BJ (cell line): Measurements from ENCODE around the gene MAN1B1. TPM values are rescaled to one million over a fixed set of nuclear protein-coding genes. Genes with fewer than 3 reads are reported as not detected.

ENCODE experiments used
- CTCF ChIA-PET: fragments of 350-600 bp; formaldehyde crosslinking; extraction: SDS; loops from one replicate; lab custom pipeline; 2021; ENCODE audit warnings: antibody characterized with exemption, inconsistent platforms; lab: Yijun Ruan, JAX
- POLR2A ChIA-PET: fragments of 300-600 bp; sonication (Branson Sonifier 250); formaldehyde crosslinking; extraction: SDS; loops from one replicate; lab custom pipeline; 2021; ENCODE audit warnings: antibody characterized with exemption; lab: Charles Lee
- DNase-seq: peaks from one replicate; pipeline ENCODE4 v3.0.0-alpha.2; 2011; ENCODE audit warnings: low read depth
- H3K27me3 ChIP-seq: 2 replicates; pipeline ENCODE4 v1.6.0; 2011; ENCODE audit warnings: low read length; ENCODE audit not compliant: control insufficient read depth, insufficient read depth
- H3K36me3 ChIP-seq: 2 replicates; pipeline ENCODE4 v1.5.1; 2011; ENCODE audit warnings: low read length; ENCODE audit not compliant: control insufficient read depth, insufficient read depth
- H3K4me3 ChIP-seq: 2 replicates; pipeline ENCODE4 v1.5.1; 2011; ENCODE audit warnings: low read depth, mild to moderate bottlenecking, control low read depth, low read length
- CTCF ChIP-seq: IDR thresholded peaks from 2 replicates; pipeline ENCODE4 v1.5.1; 2011; ENCODE audit warnings: low read depth, mild to moderate bottlenecking, control low read depth, inconsistent platforms, low read length, moderate library complexity; ENCODE audit not compliant: insufficient read depth
- polyA minus RNA-seq: library from RNA; depleted of rRNA, polyadenylated mRNA; stranded (reverse); fragments of >200 nt; gene quantifications from 2 replicates; pipeline ENCODE4 v1.2.3, GENCODE V29; 2011; rRNA and poly(A)+ RNA removed
- polyA plus RNA-seq: library from polyadenylated mRNA; depleted of rRNA; stranded (reverse); fragments of >200 nt; gene quantifications from 2 replicates; pipeline ENCODE4 v1.2.3, GENCODE V29; 2011; rRNA removed

The MAN1B1 gene
- polyA plus RNA-seq, result 53.0 and 80.0 TPM in 2 replicates
- 37.3 and 50.3 TPM in 2 replicates for polyA minus RNA-seq

- H3K36me3 ChIP-seq, result peaks cover 15% of the 10 kb centered on the region
- H3K4me3 ChIP-seq, result peak within 1 kb of the TSS; percentile 64
- CTCF ChIA-PET, result interaction anchor here (0.8 to 3.3 kb wide), 9 partner anchors 9 to 148 kb away, joined by 3 to 10 read pairs (median 7); partner anchors contain the start of genes NPDC1 and SAPCD2
- H3K27me3 ChIP-seq, result no peaks in the 10 kb centered on the region
- DNase-seq, result peak; percentile 96
- TF ChIP-seq CTCF, result no peak
- POLR2A ChIA-PET, result interaction anchor here (0.7 to 1.0 kb wide), 2 partner anchors 9 to 18 kb away, joined by 3 to 4 read pairs; no protein-coding TSS in a partner anchor
Observed at GRCh38 chr9:137086531-137087408, at the start of gene MAN1B1. MAN1B1 (plus strand) TSS chr9:137086985; CDS start chr9:137087000, 15 bp downstream.

GRCh38 chr9:137037035-137037434, 49.8 kb upstream of the MAN1B1 start:
- ChIA-PET CTCF (interaction anchor here (0.6 to 8.2 kb wide), 7 partner anchors 9 to 252 kb away, joined by 3 to 118 read pairs (median 27); partner anchors contain the start of genes ABCA2, C8G, NPDC1 and RNF224), POLR2A (no interaction called here)
- H3K36me3 ChIP-seq, result peaks cover 17% of the 10 kb centered on the region
- H3K4me3 ChIP-seq, result no peak overlapping the region
- DNase-seq, result no peak
- no peaks in the 10 kb centered on the region for H3K27me3 ChIP-seq
- no peak for TF ChIP-seq CTCF

GRCh38 chr9:137037483-137037882, 49.3 kb upstream of the MAN1B1 start:
- ChIA-PET CTCF (interaction anchor here (1.1 to 8.2 kb wide), 5 partner anchors 8 to 252 kb away, joined by 5 to 118 read pairs (median 50); partner anchors contain the start of genes ABCA2, C8G and NPDC1), POLR2A (no interaction called here)
- peaks cover 17% of the 10 kb centered on the region for H3K36me3 ChIP-seq
- DNase-seq, result no peak
- H3K27me3 ChIP-seq, result no peaks in the 10 kb centered on the region
- TF ChIP-seq CTCF, result no peak
- H3K4me3 ChIP-seq, result no peak overlapping the region

GRCh38 chr9:137038916-137039315, 47.9 kb upstream of the MAN1B1 start:
- ChIA-PET POLR2A (no interaction called here), CTCF (interaction anchor here (1.0 to 8.2 kb wide), 5 partner anchors 10 to 196 kb away, joined by 3 to 118 read pairs (median 4); partner anchors contain the start of genes C8G and CLIC3)
- Histone ChIP-seq H3K36me3 (peaks cover 17% of the 10 kb centered on the region), H3K4me3 (no peak overlapping the region), H3K27me3 (no peaks in the 10 kb centered on the region)
- TF ChIP-seq CTCF, result no peak
- no peak for DNase-seq
